ENCODE measurements around the gene SLC36A2. TPM values are rescaled to one million over a fixed set of nuclear protein-coding genes. Genes with fewer than 3 reads are reported as not detected.

SLC36A2 gene
- total RNA-seq, 2 donors from 2014 or later: not detected

GRCh38 chr5:151348789-151349188, 1.4 kb upstream of the SLC36A2 start:
- Mint-ChIP-seq H3K36me3 (no peaks in the 10 kb centered on the region), H3K4me3 (no peak overlapping the region), H3K27ac (no peak overlapping the region), H3K4me1 (ENCODE audit: low read depth in 2 of 2) (no peaks in the 10 kb centered on the region), H3K9me3 (no peaks in the 10 kb centered on the region), H3K27me3 (peaks cover 22 to 26% of the 10 kb centered on the region in 2 donors)
- DNase-seq (ENCODE audit: low spot score) (no peak), ATAC-seq (no peak)

- no peak overlapping the region for H3K27ac Mint-ChIP-seq
- H3K9me3 Mint-ChIP-seq: no peaks in the 10 kb centered on the region
- H3K4me1 Mint-ChIP-seq (ENCODE audit: low read depth in 2 of 2): no peaks in the 10 kb centered on the region
- peaks cover 24 to 29% of the 10 kb centered on the region in 2 donors for H3K27me3 Mint-ChIP-seq
- no peak overlapping the region for H3K4me3 Mint-ChIP-seq
- DNase-seq (ENCODE audit: low spot score): no peak
- no peak for ATAC-seq
- H3K36me3 Mint-ChIP-seq: no peaks in the 10 kb centered on the region
Observed at GRCh38 chr5:151345808-151346478, 1.4 kb downstream of the SLC36A2 start.

DNA sequence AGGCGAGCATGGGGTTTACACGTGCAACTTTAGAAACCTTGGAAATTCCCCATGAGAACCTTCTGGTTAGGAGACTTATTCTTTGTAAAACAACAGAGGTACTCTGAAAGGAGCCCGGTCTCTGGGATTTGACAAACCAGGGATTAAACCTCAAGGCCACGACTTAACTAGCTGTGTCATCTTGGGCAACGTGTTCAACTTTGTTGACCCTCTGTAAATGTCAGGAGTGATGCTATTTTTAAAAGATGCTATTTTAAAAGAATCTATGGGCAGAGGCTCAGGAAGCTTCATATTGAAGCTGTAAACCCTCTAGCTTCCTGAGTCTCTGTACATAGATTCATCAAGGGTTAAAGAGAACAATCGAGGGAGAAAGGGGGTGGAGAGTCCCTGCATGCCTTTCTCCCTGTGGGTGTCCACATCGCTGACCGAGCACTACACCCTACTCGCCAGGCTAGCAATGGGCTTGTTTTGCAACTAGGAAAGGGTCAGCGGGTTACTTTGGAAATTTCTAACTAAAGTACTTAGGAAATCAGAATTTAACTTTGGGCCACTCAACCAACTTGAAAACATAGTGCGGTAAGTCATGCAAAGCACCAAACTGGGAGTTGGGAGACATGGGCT, 2.1 kb downstream of the SLC36A2 start:
- Mint-ChIP-seq H3K9me3 (no peaks in the 10 kb centered on the region), H3K4me1 (ENCODE audit: low read depth in 2 of 2) (no peaks in the 10 kb centered on the region), H3K27ac (no peak overlapping the region), H3K4me3 (no peak overlapping the region), H3K36me3 (no peaks in the 10 kb centered on the region), H3K27me3 (peaks cover 27 to 30% of the 10 kb centered on the region in 2 donors)
- ATAC-seq: no peak
- DNase-seq (ENCODE audit: low spot score): no peak

DNA sequence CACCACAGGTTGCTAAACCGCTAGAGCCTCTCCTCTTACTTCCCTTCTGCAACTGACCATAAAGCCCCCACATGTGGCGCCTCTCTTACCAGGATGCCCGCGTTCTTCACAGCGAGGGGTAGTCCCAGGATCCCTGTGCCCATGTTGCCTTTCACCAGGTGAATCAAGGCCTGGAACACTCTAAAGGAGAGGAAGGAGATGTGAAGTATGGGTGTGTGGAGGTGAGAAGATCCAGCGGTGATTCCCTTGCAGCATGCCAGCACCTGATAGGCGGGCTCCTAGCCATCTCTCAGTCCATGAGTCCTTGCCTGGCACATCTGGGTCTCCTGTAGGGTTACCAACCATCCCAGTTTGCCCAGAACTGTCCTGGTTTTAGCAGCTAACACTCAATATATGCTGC, 3.3 kb downstream of the SLC36A2 start:
- Mint-ChIP-seq H3K4me1 (ENCODE audit: low read depth in 2 of 2) (peaks cover 0 to 3% of the 10 kb centered on the region in 2 donors), H3K27me3 (peaks cover 29 to 39% of the 10 kb centered on the region in 2 donors), H3K36me3 (no peaks in the 10 kb centered on the region), H3K27ac (no peak overlapping the region), H3K4me3 (no peak overlapping the region), H3K9me3 (no peaks in the 10 kb centered on the region)
- DNase-seq (ENCODE audit: low spot score): no peak
- ATAC-seq: no peak

DNA sequence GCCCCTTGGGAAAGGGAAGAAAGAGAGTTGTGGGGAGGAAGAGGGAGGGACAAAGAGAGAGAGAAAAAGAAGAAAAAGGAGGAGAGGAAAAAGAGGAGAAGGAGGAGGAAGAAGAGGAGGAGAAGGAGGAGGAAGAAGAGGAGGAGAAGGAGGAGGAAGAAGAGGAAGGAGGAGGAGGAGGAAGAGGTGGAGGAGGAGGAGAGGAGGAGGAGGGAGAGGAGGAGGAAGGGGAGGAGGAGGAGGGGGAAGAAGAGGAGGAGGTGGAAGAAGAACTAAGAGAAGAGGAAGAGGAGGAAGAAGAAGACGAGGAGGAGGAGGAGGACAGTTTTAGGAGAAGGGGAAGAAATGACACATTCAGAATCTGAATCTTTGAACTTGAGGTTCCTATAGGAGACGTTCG, 7.4 kb downstream of the SLC36A2 start:
- no peak for ATAC-seq
- no peaks in the 10 kb centered on the region for H3K9me3 Mint-ChIP-seq
- peaks cover 5 to 10% of the 10 kb centered on the region in 2 donors for H3K4me1 Mint-ChIP-seq (ENCODE audit: low read depth in 2 of 2)
- H3K36me3 Mint-ChIP-seq: no peaks in the 10 kb centered on the region
- H3K27ac Mint-ChIP-seq: no peak overlapping the region
- H3K27me3 Mint-ChIP-seq: peaks cover 22 to 46% of the 10 kb centered on the region in 2 donors
- no peak for DNase-seq (ENCODE audit: low spot score)
- H3K4me3 Mint-ChIP-seq: no peak overlapping the region

DNA sequence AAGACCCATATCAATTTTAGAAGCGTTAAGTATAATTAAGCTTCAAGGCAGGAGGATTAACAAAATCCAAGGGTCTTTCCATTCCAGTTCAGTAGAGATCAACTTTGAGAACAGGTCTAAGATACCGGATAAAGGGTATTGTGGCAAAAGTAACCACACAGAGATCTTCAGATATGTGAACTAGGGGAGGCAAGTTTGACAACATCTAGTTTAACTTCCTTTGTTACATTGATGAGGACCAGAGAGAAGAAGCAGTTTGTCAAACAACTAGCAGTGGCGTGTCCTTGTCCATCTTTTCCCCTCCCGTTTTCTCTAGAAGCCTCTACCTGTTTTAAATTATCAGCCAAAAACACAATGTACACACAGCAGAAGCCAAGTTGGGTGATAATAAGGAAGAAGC, 8.6 kb downstream of the SLC36A2 start:
- Mint-ChIP-seq H3K4me3 (peak overlapping the region; percentile 12), H3K9me3 (no peaks in the 10 kb centered on the region), H3K36me3 (no peaks in the 10 kb centered on the region), H3K27me3 (peaks cover 16 to 38% of the 10 kb centered on the region in 2 donors), H3K4me1 (ENCODE audit: low read depth in 2 of 2) (peaks cover 5 to 10% of the 10 kb centered on the region in 2 donors), H3K27ac (peak overlapping the region in 1 of 2 donors; percentile 84)
- no peak for DNase-seq (ENCODE audit: low spot score)
- ATAC-seq: no peak

- H3K27me3 Mint-ChIP-seq: peaks cover 0 to 7% of the 10 kb centered on the region in 2 donors
- H3K9me3 Mint-ChIP-seq: no peaks in the 10 kb centered on the region
- H3K36me3 Mint-ChIP-seq: no peaks in the 10 kb centered on the region
- H3K4me3 Mint-ChIP-seq: no peak overlapping the region
- peaks cover 0 to 14% of the 10 kb centered on the region in 2 donors for H3K4me1 Mint-ChIP-seq (ENCODE audit: low read depth in 2 of 2)
- DNase-seq (ENCODE audit: low spot score): no peak
- H3K27ac Mint-ChIP-seq: no peak overlapping the region
- no peak for ATAC-seq
Observed at GRCh38 chr5:151332857-151333256, 14.5 kb downstream of the SLC36A2 start.

GRCh38 chr5:151328734-151329133, 18.6 kb downstream of the SLC36A2 start:
- Mint-ChIP-seq H3K4me3 (no peak overlapping the region), H3K27ac (peak overlapping the region in 1 of 2 donors; percentile 79), H3K36me3 (no peaks in the 10 kb centered on the region), H3K4me1 (ENCODE audit: low read depth in 2 of 2) (peaks cover 0 to 12% of the 10 kb centered on the region in 2 donors), H3K27me3 (no peaks in the 10 kb centered on the region), H3K9me3 (no peaks in the 10 kb centered on the region)
- DNase-seq (ENCODE audit: low spot score) (no peak), ATAC-seq (peak; percentile 71 to 80)

DNA sequence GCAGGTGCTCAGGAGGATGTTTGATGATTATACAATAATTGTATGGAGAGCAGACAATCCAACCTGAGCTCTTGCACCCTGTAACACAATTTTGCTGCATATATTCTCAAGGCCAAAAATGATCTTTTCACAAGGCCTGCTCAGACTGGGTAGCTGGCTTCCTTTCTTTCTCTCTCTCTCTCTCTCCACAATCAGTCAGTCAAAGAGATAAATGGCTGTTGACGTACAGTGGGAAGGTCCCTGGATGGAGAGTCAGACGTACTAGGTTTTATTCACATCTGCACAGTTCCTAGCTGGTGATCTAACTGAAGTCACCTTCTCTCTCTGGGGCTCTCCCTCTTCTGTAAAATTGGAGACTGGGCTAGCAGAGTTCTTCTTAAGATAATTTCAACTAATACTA, 19.8 kb downstream of the SLC36A2 start:
- peaks cover 0 to 12% of the 10 kb centered on the region in 2 donors for H3K4me1 Mint-ChIP-seq (ENCODE audit: low read depth in 2 of 2)
- no peaks in the 10 kb centered on the region for H3K36me3 Mint-ChIP-seq
- no peak overlapping the region for H3K4me3 Mint-ChIP-seq
- no peaks in the 10 kb centered on the region for H3K27me3 Mint-ChIP-seq
- peak overlapping the region in 1 of 2 donors; percentile 79 for H3K27ac Mint-ChIP-seq
- ATAC-seq: no peak
- no peaks in the 10 kb centered on the region for H3K9me3 Mint-ChIP-seq
- DNase-seq (ENCODE audit: low spot score): no peak

DNA sequence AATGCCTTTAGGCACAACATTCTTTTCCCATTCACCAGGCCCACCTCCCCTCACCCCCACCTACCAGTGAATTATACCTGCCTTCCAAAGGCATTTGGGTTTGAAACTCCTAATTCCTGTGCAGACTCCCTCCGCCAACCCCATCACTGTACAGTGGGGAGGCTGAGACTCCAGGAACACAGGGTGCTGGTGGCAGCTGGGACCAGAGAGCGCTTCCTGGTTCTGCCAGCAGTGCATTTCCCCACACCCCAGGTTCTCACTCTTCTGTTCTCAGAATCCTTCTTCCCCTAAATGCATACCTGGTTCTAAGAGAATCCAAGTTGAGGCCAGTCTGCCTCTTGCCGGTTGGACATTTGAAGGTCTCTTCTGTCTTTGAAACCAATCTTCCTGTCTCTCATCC, 21.1 kb downstream of the SLC36A2 start:
- Mint-ChIP-seq H3K27me3 (no peaks in the 10 kb centered on the region), H3K27ac (no peak overlapping the region), H3K9me3 (no peaks in the 10 kb centered on the region), H3K4me3 (no peak overlapping the region), H3K36me3 (no peaks in the 10 kb centered on the region), H3K4me1 (ENCODE audit: low read depth in 2 of 2) (peaks cover 0 to 12% of the 10 kb centered on the region in 2 donors)
- DNase-seq (ENCODE audit: low spot score): no peak
- no peak for ATAC-seq

DNA sequence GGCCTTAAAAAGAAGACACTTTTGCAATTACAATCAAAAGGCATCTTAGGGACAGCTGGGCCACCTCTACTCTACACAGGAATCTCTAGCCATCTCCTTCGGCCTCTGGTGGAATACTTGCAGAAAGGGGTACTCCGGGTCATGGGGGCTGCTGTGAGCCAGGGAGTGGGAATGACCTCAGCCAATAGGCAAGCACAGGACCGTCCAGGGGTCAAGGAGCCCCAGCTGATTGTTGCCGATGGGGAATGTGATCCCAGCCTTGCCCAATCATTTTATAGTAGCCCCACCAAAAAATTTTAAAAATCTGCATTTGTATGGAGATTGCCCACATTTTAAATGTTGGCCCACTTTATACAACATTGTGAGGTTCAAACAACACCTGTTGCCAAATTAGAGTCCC, 26.9 kb downstream of the SLC36A2 start:
- Mint-ChIP-seq H3K27me3 (peaks cover 6% of the 10 kb centered on the region in 2 donors), H3K4me3 (no peak overlapping the region), H3K27ac (no peak overlapping the region), H3K9me3 (no peaks in the 10 kb centered on the region), H3K36me3 (no peaks in the 10 kb centered on the region), H3K4me1 (ENCODE audit: low read depth in 2 of 2) (peaks cover 0 to 2% of the 10 kb centered on the region in 2 donors)
- no peak for ATAC-seq
- no peak for DNase-seq (ENCODE audit: low spot score)

GRCh38 chr5:151318850-151319732, 28.3 kb downstream of the SLC36A2 start:
- H3K36me3 Mint-ChIP-seq: no peaks in the 10 kb centered on the region
- H3K9me3 Mint-ChIP-seq: no peaks in the 10 kb centered on the region
- no peak for ATAC-seq
- peaks cover 9 to 11% of the 10 kb centered on the region in 2 donors for H3K27me3 Mint-ChIP-seq
- H3K4me1 Mint-ChIP-seq (ENCODE audit: low read depth in 2 of 2): peaks cover 0 to 2% of the 10 kb centered on the region in 2 donors
- no peak for DNase-seq (ENCODE audit: low spot score)
- H3K27ac Mint-ChIP-seq: no peak overlapping the region
- no peak overlapping the region for H3K4me3 Mint-ChIP-seq

DNA sequence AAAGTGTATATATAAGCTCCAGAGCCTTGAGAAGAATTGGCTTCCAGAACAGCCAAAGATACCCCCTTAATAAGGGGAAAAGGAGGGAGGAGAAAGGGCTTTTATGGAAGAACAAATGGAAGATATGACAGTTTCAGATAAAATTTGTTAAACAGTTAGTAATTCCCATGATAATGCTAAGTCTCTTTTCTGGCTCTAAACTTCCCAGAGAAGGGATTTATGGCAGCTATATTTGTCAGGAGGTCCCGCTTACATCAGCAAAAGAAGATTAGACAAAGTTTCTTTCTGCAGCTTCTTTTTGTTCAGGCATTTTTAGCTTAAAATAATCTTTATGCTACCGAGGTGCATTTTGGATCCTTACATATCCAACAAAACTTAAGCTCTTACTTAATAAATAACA, 29.5 kb downstream of the SLC36A2 start:
- peaks cover 13 to 22% of the 10 kb centered on the region in 2 donors for H3K27me3 Mint-ChIP-seq
- peaks cover 0 to 2% of the 10 kb centered on the region in 2 donors for H3K4me1 Mint-ChIP-seq (ENCODE audit: low read depth in 2 of 2)

More for the DNA sequence above, 29.5 kb downstream of the SLC36A2 start:
- no peak overlapping the region for H3K27ac Mint-ChIP-seq
- no peaks in the 10 kb centered on the region for H3K36me3 Mint-ChIP-seq
- DNase-seq (ENCODE audit: low spot score) (no peak), ATAC-seq (no peak)
- H3K9me3 Mint-ChIP-seq: no peaks in the 10 kb centered on the region
- no peak overlapping the region for H3K4me3 Mint-ChIP-seq

Measured in natural killer cell treated with Interleukin-12 subunit alpha and Interleukin-12 subunit beta and Interleukin-15 and Interleukin-18, amount 100 ng/mL, for 72 hours (primary cell).